NCI-H1105 treated with DMSO at 0.1 percent for 48 hours (cell line): ENCODE results near the gene SRRT.
"Not testable (repeated sequence)": the region's sequence is repeated elsewhere in the genome, so short reads cannot be mapped to it uniquely, and the experiment has no call there.

ENCODE experiments used
- DNase-seq: peaks from one replicate; lab custom pipeline; 2025; lab: John Stamatoyannopoulos, UW

The SRRT gene

GRCh38 chr7:100936167-100936566 is 61.3 kb downstream of the SRRT start:
- DNase-seq, result not testable (repeated sequence)
